Cerebellar cortex (tissue), 1 donor: ENCODE measurements around the gene TRAF4.
"Not testable (repeated sequence)": the region's sequence is repeated elsewhere in the genome, so short reads cannot be mapped to it uniquely, and the experiment has no call there.

Source experiments
- DNase-seq: peaks from one replicate; pipeline ENCODE4 v3.0.0-alpha.2; 2015; ENCODE audit warnings: low spot score

The TRAF4 gene

GRCh38 chr17:28729950-28730330 is 13.9 kb upstream of the TRAF4 start:
- DNase-seq, result no peak

DNA sequence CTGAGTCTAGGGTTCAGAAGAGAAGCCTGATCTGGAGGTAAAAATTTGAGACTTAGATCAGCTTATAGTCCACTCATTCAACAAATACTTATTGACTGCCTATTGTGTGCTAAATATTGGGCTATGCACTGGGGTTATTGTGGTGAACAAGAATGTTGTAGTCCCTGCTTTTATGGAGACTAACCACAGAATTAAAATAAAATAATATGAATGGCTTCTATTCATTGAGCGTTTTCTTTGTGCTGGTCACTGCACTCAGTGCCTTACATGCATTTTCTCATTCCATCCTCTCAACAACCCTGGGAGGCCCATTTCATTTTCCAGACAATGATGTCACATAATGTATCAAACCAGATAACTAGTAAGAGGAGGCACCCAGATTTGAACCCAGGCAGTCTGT is 10.5 kb upstream of the TRAF4 start:
- DNase-seq, result no peak

GRCh38 chr17:28734712-28735241 is 9.0 kb upstream of the TRAF4 start:
- DNase-seq, result no peak

GRCh38 chr17:28735242-28735722 is 8.5 kb upstream of the TRAF4 start:
- DNase-seq, result no peak

- not testable (repeated sequence) for DNase-seq
Measured at GRCh38 chr17:28735913-28736769, 7.7 kb upstream of the TRAF4 start.

DNA sequence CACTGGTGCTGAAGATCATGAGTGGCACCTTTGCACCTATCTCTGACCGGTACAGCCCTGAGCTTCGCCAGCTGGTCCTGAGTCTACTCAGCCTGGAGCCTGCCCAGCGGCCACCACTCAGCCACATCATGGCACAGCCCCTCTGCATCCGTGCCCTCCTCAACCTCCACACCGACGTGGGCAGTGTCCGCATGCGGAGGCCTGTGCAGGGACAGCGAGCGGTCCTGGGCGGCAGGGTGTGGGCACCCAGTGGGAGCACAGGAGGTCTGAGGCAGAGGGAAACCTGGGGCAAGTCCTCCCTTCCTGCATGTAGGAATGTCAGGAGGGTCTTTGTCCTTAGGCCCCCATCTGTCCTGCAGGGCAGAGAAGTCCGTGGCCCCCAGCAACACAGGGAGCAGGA is 6.5 kb upstream of the TRAF4 start:
- DNase-seq, result no peak

GRCh38 chr17:28737770-28738679 is 5.8 kb upstream of the TRAF4 start:
- DNase-seq, result no peak

DNA sequence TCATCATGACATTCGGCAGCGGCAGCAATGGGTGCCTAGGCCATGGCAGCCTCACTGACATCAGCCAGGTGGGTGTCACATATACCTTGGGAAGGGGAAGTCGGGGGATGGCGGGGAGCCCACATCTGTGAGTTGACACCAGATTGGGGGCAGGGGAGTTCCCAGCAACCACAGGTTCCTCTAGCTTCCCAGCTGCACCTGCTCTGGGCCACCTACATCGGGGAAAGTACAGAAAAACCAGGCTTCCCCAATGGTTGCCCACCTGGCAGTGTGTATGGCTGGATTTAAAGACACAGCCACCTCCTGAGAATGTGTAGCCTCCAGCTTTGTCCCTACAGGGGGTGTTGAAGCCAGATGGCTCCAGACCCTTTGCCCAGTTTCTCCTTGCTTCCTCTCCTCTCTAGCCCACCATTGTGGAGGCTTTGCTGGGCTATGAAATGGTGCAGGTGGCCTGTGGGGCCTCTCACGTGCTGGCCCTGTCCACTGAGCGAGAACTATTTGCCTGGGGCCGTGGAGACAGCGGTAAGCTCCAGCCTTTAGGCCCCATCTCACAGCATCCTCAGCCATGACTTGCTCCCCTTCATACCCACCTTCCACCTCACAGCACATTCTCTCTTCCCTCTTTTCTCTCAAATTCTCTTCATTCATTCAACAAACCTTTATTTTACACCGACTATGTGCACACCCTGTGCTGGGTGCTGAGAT is 5.0 kb upstream of the TRAF4 start:
- DNase-seq, result no peak

DNA sequence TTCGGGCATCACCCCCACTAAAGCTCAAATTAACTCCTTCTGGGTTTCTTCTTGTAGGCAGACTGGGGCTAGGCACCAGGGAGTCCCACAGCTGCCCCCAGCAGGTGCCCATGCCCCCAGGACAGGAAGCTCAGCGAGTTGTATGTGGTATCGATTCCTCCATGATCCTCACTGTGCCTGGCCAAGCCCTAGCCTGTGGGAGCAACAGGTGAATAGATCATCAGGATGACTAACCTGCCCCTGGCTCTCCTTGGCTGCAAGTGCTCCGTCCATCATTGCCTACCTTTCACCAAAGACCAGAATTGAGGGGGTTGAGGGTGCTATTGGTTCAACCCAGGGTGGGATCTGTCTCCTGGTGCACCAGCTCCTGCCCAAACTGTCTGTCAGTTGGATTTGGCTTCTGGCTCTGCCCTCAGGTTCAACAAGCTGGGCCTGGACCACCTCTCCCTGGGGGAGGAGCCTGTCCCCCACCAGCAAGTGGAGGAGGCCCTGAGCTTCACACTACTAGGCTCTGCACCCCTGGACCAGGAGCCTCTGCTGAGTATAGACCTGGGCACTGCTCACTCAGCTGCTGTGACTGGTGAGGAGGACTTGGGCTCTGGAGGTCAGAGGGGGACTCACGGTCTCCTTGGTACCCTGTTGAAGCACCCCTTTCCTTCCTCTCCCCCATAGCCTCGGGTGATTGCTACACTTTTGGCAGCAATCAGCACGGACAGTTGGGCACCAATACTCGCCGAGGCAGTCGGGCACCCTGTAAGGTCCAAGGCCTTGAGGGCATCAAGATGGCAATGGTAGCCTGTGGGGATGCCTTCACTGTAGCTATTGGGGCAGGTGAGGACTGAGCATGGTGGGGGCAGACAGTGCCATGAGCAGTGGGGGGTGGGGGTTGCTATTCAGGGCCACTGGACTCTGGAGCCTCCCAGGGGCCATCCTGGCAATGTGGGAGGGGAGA is 3.1 kb upstream of the TRAF4 start:
- DNase-seq, result no peak

- DNase-seq, result no peak
Measured at GRCh38 chr17:28741358-28742349, 2.2 kb upstream of the TRAF4 start.

DNA sequence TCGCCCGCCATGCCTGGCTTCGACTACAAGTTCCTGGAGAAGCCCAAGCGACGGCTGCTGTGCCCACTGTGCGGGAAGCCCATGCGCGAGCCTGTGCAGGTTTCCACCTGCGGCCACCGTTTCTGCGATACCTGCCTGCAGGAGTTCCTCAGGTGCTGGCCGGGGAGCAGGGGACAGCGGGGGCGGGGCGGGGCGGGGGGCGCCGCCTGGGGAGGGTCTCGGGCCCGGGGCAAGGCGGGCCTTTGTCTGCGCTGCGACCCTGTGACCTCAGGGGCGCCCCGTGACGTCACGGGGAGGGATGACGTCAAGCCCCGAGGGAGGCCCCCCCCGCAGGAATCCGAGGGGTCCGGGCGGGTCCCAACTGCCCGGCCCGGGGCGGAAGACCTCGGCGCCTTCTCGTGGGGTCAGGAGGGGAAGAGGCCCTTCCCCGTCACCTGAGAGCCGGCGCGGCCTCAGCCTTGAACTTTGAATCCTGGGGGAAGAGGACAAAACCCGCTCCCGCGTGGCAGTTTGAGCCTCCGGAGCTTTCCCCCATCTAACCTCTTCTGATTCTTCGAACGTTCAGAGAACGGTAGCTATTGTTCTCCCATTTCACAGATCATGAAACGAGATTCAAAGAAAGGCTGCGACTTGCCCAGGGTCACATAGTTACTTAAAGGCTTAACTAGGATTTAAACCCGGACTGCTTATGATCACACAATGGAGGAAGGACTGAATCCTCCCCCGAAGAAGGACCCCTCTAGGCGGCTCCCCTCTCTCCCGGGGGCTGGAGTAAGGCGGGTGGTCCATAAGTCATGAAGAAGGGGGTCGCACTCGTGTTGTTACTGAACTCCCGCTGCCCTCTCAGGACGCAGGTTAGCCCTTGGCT is 527 bp downstream of the TRAF4 start:
- peak; percentile 24 for DNase-seq

GRCh38 chr17:28744972-28745785 is 1.4 kb downstream of the TRAF4 start:
- DNase-seq, result peak; percentile 62

GRCh38 chr17:28745786-28746411 is 2.1 kb downstream of the TRAF4 start:
- no peak for DNase-seq

- DNase-seq, result peak; percentile 34
Measured at GRCh38 chr17:28746611-28747050, 2.8 kb downstream of the TRAF4 start.

GRCh38 chr17:28747051-28747691 is 3.4 kb downstream of the TRAF4 start:
- DNase-seq, result peak; percentile 71
